ENCODE data around the gene CCNQ. TPM values are rescaled to one million over a fixed set of nuclear protein-coding genes. Genes with fewer than 3 reads are reported as not detected.

Gene CCNQ
- total RNA-seq, 4 donors from 2014 or later: 26.0 to 42.6 (median 31.0) TPM

GRCh38 chrX:153625271-153626024 lies 26.5 kb upstream of the CCNQ start:
- no peak for TF ChIP-seq CTCF (IDR thresholded peaks at IDR 0.05)
- DNase-seq (ENCODE audit: low spot score) (no peak), ATAC-seq (ENCODE audit: low FRiP score) (no peak)

GRCh38 chrX:153624196-153625091 lies 25.5 kb upstream of the CCNQ start:
- TF ChIP-seq CTCF (IDR thresholded peaks at IDR 0.05): no peak
- ATAC-seq (ENCODE audit: low FRiP score): no peak
- DNase-seq (ENCODE audit: low spot score): no peak

GRCh38 chrX:153623310-153624029 lies 24.5 kb upstream of the CCNQ start:
- no peak for ATAC-seq (ENCODE audit: low FRiP score)
- TF ChIP-seq CTCF (IDR thresholded peaks at IDR 0.05): no peak
- DNase-seq (ENCODE audit: low spot score): no peak

- TF ChIP-seq CTCF (IDR thresholded peaks at IDR 0.05): no peak
- ATAC-seq (ENCODE audit: low FRiP score) (no peak), DNase-seq (ENCODE audit: low spot score) (no peak)
Measured at GRCh38 chrX:153622661-153623309, 23.8 kb upstream of the CCNQ start.

GRCh38 chrX:153621949-153622598 lies 23.1 kb upstream of the CCNQ start:
- no peak for DNase-seq (ENCODE audit: low spot score)

More at GRCh38 chrX:153621949-153622598, 23.1 kb upstream of the CCNQ start:
- no peak for ATAC-seq (ENCODE audit: low FRiP score)
- no peak for TF ChIP-seq CTCF (IDR thresholded peaks at IDR 0.05)

All from omental fat pad (tissue), 4 donors.